Hindlimb muscle (tissue), 1 donor: Measurements from ENCODE around the gene VEGFA. TPM values are rescaled to one million over a fixed set of nuclear protein-coding genes. Genes with fewer than 3 reads are reported as not detected.

ENCODE experiments used
- DNase-seq: peaks from one replicate; pipeline ENCODE4 v3.0.0-alpha.2; 2013
- polyA plus RNA-seq: library from polyadenylated mRNA; unstranded; fragments of 120-200 nt; gene quantifications from one replicate; pipeline ENCODE4 v1.2.1, GENCODE V29; 2013; ENCODE audit not compliant: insufficient read length

VEGFA gene
- polyA plus RNA-seq, 1 donor: 86.4 TPM

DNA sequence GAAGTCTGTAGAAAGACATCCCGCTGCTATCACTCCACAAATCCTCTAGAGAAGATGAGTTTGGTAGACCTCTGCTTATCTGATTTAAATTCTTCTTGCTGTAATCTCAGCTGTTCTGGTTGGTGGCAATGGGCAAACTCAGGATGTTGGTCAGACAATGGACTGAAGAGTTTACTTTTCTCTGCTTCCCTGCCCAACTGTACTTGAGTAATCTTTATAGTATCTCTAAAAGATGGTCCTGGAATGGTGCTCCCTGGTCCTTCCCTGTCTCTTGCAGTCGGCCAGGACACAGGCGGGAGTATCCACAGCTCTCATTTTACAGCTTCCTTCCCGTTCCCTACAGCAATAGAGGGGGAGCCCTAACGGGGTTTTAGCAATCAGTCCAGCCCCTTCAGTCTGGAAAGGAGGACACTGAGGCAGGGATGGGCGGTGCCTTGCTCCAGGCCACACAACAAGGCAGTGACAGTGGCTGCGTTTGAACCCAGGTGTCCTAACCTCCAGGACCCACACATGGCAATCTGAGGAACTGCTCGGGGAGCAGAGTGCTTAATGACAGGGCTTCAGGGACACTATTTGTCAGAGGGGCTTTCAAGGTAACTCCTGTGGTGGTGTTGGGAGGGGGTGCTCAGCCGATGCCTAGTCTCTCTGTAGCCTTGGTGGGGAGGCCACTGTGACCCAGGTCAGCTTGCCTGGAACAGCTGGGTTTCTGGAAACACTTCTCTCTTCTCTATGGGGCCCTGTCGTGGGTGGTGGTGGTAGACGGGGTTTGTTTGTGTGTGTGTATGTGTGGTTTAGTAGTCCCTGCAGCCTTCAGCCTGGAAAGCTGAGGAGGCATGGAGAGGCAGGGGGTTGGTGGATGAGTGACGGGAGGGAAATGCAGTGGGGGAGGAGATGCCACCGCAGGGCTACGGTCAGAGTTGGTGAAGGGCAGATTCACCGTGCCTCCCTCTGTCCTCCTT is 9.5 kb upstream of the VEGFA start:
- DNase-seq: no peak

- DNase-seq: no peak
Observed at GRCh38 chr6:43761666-43762409, 8.2 kb upstream of the VEGFA start.

GRCh38 chr6:43762410-43762768 is 7.6 kb upstream of the VEGFA start:
- DNase-seq: no peak

DNA sequence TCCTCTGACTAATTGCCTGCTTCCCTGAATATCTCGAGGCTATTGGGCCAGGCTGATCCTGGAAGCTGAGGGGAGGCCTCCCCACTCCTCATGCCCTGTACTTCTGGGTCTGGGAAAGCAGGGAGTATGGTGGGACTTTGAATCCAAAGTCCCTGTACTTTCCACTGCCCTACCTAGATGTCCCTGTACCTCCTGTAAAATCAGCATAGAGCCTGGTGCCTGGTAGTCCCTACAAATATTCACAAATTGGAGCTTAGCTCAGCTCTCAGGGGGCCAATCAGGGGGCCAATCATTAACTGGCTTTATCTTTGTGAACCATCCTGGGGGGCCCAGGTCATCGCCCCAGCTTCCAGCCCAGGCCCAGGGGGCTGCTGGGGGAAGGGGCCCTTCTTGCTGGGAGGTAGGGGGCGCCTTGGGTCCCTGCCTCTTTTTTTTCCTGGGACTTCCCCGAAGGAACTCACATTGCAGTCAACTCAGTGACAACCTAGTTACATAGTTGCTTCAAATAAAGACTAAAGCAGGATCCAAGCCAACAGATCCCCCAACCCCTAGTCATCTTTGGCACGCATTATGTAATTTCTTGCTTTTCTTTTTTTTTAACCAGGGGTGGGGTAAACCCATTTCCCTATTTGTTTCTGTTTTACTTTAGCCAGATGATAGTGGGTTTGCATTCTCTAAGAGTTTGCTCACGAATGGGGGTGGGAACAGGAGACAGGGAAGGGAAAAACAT is 6.9 kb upstream of the VEGFA start:
- no peak for DNase-seq

DNA sequence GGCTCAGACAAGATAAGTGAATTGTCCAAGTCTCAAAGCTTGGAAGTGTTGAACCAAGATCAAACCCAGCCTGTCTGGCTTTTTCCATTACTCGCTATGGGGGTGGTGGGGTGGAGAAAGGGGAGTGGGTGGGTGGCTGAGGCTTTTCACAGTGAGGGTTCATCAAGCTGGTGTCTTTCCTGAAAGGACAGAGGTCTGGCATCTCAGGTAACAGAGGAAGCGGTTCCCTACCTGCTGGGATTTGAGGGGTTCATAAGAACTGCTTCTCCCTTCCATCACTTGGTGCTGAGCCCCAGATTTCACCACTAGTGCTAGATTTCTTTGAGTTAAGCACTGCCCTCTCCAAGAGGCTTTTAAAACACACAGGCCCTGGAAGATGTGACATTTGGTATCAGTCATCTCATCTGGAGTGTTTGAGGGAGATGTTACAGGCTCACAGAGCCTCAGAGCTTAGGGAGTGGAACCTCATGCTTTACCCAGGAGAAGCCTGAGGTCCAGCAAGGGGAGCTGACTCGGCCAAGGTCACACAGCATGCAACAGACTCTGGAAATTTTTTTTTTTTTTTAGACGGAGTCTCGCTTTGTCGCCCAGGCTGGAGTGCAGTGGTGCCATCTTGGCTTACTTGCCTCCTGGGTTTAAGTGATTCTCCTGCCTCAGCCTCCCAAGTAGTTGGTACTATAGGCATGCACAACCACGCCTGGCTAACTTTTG is 6.0 kb upstream of the VEGFA start:
- no peak for DNase-seq

DNA sequence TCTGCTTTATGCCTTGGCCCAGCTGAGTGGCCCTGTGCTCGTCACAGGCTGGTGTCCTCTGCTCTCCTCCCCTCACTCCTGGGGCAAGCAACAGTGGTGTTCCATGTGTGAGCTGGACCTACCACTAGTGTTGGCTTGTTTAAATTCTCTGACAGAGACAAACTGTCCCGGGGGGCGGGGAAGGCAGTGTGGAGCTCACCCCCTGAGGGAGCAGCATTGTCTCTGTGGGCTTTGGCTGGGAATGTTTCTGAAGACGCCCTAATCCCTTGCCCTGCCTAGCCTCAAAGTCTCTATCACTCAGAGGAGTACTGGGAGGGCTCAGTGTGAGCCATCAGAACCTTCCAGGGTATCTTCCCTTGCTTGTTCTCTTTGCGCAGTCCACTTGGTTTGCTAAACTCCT is 5.2 kb upstream of the VEGFA start:
- DNase-seq: no peak

DNA sequence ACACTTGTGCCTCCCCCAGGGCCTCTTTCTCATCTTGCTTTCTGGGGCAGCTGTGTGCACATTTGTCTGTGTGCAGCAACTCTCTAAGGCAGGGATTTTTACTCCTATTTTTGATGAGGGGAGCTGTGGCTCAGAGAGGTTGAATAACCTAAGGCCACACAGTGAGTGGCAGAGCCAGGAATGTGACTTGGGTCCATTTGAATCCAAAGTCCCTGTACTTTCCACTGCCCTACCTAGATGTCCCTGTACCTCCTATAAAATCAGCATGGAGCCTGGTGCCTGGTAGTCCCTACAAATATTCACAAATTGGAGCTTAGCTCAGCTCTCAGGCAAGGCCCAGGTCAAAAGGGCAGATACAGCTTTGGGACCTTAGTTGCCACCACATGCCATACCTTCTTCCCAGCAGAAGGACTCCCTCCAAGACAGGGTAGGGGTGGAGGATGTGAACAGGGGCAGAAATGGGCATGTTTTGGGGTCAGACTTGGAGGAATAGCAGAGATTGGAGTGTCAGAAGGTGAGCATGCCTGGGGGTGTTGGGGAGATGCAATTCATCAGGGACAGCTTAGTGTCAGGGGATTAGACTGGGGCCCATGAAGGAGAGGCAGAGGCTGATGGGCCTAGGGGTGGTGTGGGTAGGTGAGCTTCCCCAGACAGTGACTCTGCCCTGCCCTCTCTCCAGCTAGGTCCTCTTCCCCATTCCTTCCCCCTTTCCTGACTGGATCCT is 4.1 kb upstream of the VEGFA start:
- no peak for DNase-seq

- no peak for DNase-seq
Observed at GRCh38 chr6:43766500-43766853, 3.5 kb upstream of the VEGFA start.

- no peak for DNase-seq
Observed at GRCh38 chr6:43766964-43767461, 3.0 kb upstream of the VEGFA start.

- DNase-seq: no peak
Observed at GRCh38 chr6:43767553-43768505, 2.2 kb upstream of the VEGFA start.

GRCh38 chr6:43768506-43768860 is 1.5 kb upstream of the VEGFA start:
- no peak for DNase-seq

GRCh38 chr6:43768983-43769525 is 957 bp upstream of the VEGFA start:
- peak; percentile 89 for DNase-seq

- peak; percentile 65 for DNase-seq
Observed at GRCh38 chr6:43770372-43771209, 580 bp downstream of the VEGFA start.

GRCh38 chr6:43771210-43771857 is 1.3 kb downstream of the VEGFA start:
- DNase-seq: peak; percentile 80

DNA sequence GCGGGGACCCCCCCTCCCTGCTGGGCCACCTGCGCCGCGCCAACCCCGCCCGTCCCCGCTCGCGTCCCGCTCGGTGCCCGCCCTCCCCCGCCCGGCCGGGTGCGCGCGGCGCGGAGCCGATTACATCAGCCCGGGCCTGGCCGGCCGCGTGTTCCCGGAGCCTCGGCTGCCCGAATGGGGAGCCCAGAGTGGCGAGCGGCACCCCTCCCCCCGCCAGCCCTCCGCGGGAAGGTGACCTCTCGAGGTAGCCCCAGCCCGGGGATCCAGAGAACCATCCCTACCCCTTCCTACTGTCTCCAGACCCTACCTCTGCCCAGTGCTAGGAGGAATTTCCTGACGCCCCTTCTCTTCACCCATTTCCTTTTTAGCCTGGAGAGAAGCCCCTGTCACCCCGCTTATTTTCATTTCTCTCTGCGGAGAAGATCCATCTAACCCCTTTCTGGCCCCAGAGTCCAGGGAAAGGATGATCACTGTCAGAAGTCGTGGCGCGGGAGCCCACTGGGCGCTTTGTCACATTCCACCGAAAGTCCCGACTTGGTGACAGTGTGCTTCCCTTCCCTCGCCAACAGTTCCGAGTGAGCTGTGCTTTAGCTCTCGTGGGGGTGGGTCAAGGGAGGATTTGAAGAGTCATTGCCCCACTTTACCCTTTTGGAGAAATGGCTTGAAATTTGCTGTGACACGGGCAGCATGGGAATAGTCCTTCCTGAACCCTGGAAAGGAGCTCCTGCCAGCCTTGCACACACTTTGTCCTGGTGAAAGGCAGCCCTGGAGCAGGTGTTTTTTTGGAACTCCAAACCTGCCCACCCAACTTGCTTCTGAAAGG is 2.1 kb downstream of the VEGFA start:
- DNase-seq: peak; percentile 72

DNA sequence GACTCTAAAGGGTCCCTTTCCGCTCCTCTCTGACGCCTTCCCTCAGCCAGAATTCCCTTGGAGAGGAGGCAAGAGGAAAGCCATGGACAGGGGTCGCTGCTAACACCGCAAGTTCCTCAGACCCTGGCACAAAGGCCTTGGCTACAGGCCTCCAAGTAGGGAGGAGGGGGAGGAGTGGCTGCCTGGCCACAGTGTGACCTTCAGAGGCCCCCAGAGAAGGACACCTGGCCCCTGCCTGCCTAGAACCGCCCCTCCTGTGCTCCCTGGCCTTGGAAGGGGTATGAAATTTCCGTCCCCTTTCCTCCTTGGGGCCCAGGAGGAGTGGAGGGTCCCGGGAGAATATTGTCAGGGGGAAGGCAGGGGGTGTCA is 2.7 kb downstream of the VEGFA start:
- no peak for DNase-seq

- no peak for DNase-seq
Observed at GRCh38 chr6:43773050-43773979, 3.3 kb downstream of the VEGFA start.
